HG03060 (cell line): ENCODE data around the gene RALGPS1.

Source experiments
- ATAC-seq: cut with Tn5 transposase; IDR thresholded peaks from one replicate; pipeline ENCODE4 v1.9.1; 2021; ENCODE audit warnings: low read depth, moderate number of reproducible peaks; ENCODE audit not compliant: unreplicated experiment

RALGPS1 gene

DNA sequence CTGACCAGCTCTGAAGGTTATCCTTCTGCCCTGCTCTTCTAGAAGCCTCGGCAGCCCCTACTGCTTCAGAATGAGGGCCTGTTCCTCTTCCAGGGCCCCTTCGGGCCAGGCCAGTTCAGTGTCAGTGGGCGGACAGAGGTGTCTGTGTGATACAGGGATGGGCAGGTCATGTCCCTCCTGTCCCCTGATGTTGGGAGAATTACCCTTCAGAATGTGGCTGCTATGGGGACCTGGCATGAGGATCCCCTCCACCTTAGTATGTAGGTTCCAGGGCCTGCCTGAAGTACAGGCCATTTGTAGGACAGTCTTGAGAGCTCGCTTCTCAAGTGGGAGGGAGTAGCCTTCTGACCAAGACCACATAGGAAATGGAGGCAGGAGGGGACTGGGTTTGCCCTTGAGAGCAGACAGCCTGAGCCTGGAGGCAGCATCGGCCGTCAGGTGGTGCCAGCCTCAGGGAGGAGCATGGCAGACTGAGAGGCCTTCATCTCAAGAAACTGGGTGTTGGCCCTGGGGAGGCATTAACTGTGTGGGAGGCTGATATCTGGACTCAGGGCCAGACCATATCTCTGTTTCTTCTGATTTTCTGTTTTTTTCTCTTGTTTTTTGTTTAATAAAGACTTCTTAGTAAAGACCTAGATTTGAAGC, 175.9 kb downstream of the RALGPS1 start:
- no peak for ATAC-seq

GRCh38 chr9:127091526-127091925, 176.9 kb downstream of the RALGPS1 start:
- no peak for ATAC-seq

GRCh38 chr9:127092041-127092608, 177.5 kb downstream of the RALGPS1 start:
- ATAC-seq: no peak

GRCh38 chr9:127093319-127094020, 178.9 kb downstream of the RALGPS1 start:
- no peak for ATAC-seq

DNA sequence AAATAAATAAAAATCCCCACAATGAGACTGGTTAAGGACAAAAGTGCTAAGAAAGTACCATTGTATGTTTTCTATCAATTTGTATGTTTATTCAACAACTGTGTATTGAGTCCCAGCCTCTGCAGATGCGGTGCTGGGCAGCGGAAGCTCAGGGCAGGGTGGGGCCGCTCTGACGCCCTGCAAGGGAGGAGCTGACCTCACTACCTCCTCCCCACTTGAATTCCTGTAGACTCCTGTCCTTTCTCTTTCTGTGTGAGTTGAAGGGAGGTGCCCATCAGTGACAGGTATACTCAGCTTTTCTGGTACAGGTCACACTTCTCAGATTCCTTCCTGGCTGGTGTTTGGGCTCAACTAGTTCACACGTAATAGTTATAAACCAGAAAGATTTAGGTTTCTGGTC, 180.8 kb downstream of the RALGPS1 start:
- no peak for ATAC-seq

- no peak for ATAC-seq
These were observed 181.6 kb downstream of the RALGPS1 start for GRCh38 chr9:127096208-127096607.

DNA sequence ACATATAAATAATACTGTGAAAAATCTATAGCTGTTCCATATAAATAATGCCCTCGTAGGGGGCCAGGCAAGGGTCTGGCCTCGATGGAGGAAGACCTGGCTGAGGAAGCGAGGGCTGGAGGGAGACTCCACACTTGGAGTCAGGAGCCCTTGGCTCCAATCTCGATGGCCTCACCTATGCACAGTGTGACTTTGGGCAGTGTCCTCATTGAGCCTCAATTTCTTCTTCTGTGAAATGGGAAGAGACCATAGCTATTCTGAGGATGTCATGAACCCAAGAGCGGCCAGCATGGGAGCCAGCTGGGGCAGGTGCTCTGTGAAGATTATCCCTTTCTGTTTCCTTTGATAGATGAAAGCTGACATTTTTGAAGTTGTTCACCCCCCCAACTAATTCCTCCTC, 183.1 kb downstream of the RALGPS1 start:
- no peak for ATAC-seq

- no peak for ATAC-seq
These were observed 184.5 kb downstream of the RALGPS1 start for GRCh38 chr9:127098916-127099553.

DNA sequence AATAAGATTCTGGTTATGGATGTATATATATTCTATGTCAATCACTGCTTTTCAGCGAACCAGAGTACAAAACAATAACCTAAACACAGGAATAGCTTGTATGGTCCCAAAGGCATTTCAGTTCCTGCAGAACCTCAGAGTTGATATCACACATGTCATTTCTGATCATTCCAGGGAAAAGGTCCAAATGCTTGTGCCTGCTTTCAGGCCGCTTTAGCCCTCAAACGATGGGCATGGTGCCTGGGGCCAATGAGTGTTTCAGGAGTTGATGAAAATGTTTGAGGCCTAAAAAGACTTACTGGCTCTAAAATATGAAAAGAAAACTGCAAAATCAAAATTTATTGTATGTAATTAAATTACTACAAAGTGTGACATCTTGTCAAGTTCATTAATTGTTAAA, 185.1 kb downstream of the RALGPS1 start:
- no peak for ATAC-seq

DNA sequence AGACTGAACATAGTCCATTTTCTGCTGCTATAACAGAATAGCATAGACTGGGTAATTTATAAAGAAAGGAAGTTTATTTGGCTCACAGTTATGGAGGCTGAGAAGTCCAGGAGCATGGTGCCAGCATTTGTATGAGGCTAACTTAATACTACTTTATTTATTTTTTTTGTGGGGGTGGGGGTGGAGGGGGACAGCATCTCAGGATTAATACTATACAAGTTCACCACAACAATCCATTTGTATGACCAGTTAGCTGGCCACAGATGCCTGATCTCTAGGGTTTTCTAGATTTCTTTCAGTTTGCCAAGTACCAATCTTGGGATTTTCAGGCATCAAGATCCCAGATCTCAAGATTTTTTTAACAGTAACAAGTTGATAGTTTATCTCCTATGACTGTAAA, 187.6 kb downstream of the RALGPS1 start:
- ATAC-seq: no peak

DNA sequence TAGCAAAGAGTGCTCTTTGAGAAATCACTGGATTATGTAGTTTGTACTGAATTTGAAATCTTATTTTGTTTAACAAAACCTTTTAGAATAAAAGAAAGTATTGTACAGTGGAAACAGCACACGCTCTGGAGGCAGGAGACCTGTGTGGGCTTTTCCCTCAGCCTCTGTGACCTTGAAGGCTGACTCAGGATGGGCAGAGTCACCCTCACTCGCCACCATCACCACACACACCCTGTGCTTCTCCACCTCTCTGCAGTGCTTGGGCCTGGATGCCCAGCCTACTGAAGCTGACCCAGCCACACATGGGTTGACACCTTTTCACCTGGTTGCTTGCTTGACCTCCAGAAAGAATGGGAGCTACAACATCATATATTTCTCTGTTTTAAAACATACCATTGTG, 188.2 kb downstream of the RALGPS1 start:
- no peak for ATAC-seq

DNA sequence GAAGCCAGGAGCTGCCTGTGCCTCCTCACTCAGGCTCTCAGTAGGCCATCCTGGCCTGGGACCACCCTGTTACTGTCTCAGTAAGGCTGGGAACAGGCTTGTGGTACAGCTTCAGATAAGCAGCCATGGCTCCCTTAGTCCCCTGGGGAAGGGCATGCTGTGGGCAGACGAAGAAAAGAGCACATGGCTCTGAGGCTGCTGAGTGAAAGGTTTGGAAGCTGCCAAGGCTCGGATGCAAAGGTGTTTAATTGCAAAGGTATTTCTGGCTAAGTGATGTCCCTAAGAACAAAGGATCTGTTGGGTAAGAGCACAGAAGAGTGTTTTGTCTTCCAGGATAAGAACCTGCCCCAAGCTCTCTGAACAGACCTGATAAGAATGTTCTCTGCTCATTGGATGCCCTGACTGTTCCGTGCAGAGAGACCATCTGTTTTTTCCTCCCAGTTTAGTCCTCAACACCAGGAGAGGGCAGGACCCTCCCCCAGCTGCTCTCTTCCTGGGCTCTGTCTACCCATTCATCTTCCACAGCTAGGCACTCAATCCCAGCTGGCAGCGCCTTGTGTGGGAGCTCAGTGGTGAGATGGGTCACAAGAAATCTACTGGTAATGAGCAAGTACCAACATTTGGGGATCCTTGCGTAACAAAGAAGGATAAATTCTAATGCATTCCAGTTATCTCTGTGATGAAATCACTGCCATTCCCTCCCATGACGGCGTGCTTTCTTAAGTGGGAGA, 190.2 kb downstream of the RALGPS1 start:
- no peak for ATAC-seq

DNA sequence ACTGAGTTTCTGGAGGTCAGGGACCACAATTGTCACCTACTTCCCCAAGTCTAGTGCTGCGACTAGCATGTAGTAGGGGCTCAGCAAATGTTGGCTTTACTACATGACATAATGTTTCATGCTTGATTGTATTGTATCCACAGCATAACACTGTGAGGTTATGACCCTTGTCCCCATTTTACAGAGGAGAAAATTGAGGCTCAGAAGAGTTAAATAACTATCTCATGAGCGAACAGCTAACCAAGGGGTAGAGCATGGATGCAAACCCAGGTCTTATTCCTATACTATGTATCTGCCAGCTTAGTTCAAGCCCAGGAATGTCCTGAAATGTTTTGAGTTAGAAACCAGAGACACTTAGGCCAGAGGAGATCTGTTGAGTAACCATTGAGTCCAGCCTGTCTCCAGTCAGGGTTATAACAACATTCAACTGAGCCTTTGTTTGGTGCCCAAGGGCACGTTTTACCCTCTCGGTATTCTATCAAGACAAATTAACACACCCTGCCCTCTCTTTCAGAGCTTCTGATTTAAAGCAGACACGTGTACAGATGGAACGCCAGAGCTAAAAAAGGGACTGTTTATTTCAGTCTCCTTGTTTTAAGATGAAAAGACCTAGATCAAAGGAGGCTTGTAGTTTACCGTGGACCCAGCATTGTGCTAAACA, 191.4 kb downstream of the RALGPS1 start:
- no peak for ATAC-seq

GRCh38 chr9:127106466-127106855, 191.9 kb downstream of the RALGPS1 start:
- no peak for ATAC-seq

DNA sequence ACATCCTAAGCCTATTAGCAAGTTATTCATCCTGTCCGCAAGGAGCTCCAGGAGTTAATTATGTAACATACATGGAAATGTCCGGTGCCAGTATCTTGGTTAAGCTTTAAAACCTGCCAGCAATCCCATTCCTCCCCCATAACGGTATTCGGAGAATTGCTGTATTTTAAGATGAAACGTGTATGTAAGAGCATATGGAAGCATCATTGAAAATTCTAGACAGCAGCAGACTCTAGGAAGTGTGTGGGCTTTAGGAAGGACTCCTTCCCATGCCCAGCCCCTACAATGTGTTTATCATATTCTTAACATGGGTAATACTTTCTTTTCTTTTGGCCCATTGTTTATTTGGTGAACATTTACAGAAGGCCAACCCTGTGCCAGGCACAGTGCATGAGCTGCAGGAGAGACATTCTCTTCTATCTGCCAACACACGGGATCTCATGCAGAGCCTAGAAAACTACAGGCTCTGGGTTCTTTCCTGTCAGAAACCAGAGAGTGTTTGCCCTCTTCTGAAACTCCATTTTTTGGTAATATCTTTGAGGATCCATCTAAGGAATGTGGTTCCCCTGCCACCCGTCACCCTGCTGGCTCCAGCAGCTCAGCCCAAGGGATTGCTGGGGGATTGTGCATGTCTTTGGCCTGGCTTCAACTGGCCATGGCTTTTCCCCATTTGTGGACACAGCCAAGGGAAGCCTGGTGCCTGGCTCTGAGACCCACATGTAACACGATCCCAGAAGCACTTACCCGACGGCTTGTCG, 192.8 kb downstream of the RALGPS1 start:
- no peak for ATAC-seq

DNA sequence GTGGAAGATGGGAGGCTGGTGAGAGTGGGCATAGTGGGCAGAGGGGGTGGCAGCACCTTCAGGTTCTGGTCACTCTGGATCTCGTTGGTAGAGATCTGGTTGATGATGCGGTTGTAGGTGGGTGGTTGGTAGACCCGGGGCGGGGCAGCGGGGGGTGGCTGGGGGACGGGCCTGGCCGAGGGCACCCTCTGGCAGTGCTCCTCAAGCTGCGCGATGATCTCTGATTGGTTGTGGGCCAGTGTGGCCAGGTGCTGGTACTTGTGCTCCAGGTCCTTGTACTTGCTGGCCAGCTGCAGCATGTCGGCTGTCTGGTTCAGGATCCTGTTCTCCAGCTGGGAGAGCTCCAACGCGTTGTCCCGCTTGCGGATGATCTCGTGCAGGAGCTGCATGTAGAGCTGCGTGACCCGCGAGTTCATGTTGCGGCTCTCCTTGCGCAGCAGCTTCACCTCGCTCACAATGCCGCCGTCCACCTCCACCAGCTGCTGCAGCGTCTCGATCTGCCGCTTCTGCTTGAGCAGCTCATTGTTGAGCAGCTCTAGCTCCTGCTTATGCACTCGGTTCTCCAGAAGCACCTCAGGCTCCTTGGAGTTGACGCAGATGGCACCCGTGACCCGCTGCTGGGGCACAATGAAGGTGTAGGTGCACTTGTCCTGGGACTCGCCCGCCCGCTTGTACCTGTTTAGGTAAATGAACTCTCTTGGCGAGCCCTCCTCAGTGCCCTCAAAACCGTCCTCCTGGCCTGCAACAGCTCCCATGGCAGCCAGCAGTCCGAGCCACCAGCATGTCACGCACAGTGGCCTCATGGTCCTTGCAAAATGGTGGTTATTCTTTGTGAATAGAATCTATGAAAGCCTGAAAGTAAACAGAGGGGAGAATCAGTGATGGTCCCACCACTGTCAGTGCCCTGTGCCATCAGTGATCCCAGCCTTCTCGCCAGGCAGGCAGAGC, 193.6 kb downstream of the RALGPS1 start:
- no peak for ATAC-seq

DNA sequence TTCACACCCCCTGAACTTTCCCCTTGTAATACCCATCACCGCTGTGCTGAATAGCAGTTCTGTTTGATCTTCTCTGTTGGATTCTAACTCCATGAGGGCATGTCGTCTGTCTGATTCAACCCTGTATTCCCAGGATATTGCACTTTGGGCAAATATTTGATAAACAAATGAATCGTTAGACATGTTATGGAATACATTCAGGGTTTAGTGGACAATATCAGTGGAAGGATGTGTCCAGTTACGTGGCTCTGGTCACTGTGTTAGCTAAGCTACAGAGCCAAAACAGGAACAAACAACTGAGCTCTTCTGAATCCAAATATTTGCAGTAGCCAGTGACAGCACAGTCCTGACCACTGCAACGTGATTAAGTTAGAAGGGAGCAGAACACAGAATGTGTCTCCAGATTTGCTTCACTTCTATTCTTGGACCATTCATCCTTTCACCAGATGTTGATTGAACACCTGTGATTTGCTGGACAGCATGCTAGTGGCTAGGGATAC, 194.7 kb downstream of the RALGPS1 start:
- ATAC-seq: no peak

- ATAC-seq: no peak
These were observed 197.5 kb downstream of the RALGPS1 start for GRCh38 chr9:127112056-127112455.
